HL-60 (cell line): ENCODE data around the gene RHOJ.

ENCODE experiments used
- DNase-seq, 2 experiments: peaks; one replicate each; pipeline ENCODE4 v3.0.0-alpha.2; 2010 to 2020; ENCODE audit warnings: low read depth in 1 of 2, low spot score in 1 of 2
- H3K27ac ChIP-seq: fragments of 250-450 bp; sonication (Bioruptor Pico); replicated peaks from 2 replicates; pipeline ENCODE4 v1.5.1; 2020; ENCODE audit warnings: mild to moderate bottlenecking, moderate library complexity
- H3K27me3 ChIP-seq: fragments of 250-450 bp; sonication (Bioruptor Pico); 2 replicates; pipeline ENCODE4 v1.5.1; 2021; ENCODE audit warnings: mild to moderate bottlenecking, moderate library complexity; ENCODE audit not compliant: insufficient read depth, poor library complexity, severe bottlenecking
- H3K4me3 ChIP-seq: replicated peaks from 2 replicates; pipeline ENCODE4 v1.5.1; 2011; ENCODE audit warnings: mild to moderate bottlenecking, control low read depth, low read length; ENCODE audit not compliant: insufficient read depth
- CTCF ChIP-seq: IDR thresholded peaks from one replicate; pipeline ENCODE4 v1.5.1; 2011; ENCODE audit warnings: low read length, control low read depth, inconsistent platforms; ENCODE audit not compliant: insufficient read depth
- GABPA ChIP-seq: IDR thresholded peaks from 2 replicates; pipeline ENCODE4 v1.6.1; 2012; ENCODE audit warnings: low read depth
- POLR2AphosphoS5 ChIP-seq: IDR thresholded peaks from 2 replicates; pipeline ENCODE4 v1.6.1; 2012; ENCODE audit warnings: low read depth
- REST ChIP-seq: IDR thresholded peaks from 2 replicates; pipeline ENCODE4 v1.6.1; 2012; ENCODE audit warnings: low read depth; ENCODE audit not compliant: insufficient replicate concordance
- SPI1 ChIP-seq: IDR thresholded peaks from 2 replicates; pipeline ENCODE4 v1.6.1; 2012; ENCODE audit warnings: low read depth, mild to moderate bottlenecking, borderline replicate concordance

The RHOJ gene

GRCh38 chr14:63248211-63248610, 44.0 kb downstream of the RHOJ start:
- Histone ChIP-seq H3K27ac (no peak overlapping the region), H3K4me3 (no peak overlapping the region), H3K27me3 (no peaks in the 10 kb centered on the region)
- TF ChIP-seq CTCF (no peak), POLR2AphosphoS5 (no peak), GABPA (no peak), REST (no peak), SPI1 (no peak)
- no peak for DNase-seq

- no peak overlapping the region for H3K4me3 ChIP-seq
- H3K27ac ChIP-seq = no peak overlapping the region
- no peak for TF ChIP-seq CTCF
- TF ChIP-seq GABPA = no peak
- TF ChIP-seq POLR2AphosphoS5 = no peak
- TF ChIP-seq SPI1 = no peak
- DNase-seq = no peak
- no peaks in the 10 kb centered on the region for H3K27me3 ChIP-seq
Measured at GRCh38 chr14:63249092-63249491, 44.8 kb downstream of the RHOJ start.

GRCh38 chr14:63257299-63257698, 53.1 kb downstream of the RHOJ start:
- H3K27ac ChIP-seq = no peak overlapping the region
- no peak for DNase-seq
- no peaks in the 10 kb centered on the region for H3K27me3 ChIP-seq
- no peak overlapping the region for H3K4me3 ChIP-seq
- TF ChIP-seq SPI1 (no peak), POLR2AphosphoS5 (no peak), REST (no peak), GABPA (no peak), CTCF (no peak)

- DNase-seq = no peak
- Histone ChIP-seq H3K27ac (no peak overlapping the region), H3K4me3 (no peak overlapping the region), H3K27me3 (no peaks in the 10 kb centered on the region)
- TF ChIP-seq REST (no peak), CTCF (no peak), GABPA (no peak), POLR2AphosphoS5 (no peak), SPI1 (no peak)
Measured at GRCh38 chr14:63262446-63262845, 58.2 kb downstream of the RHOJ start.
